Right forelimb (tissue), 1 donor: Measurements from ENCODE around the gene PLK1.
"Not testable (repeated sequence)": the region's sequence is repeated elsewhere in the genome, so short reads cannot be mapped to it uniquely, and the experiment has no call there.

Experiments
- DNase-seq: peaks from one replicate; pipeline ENCODE4 v3.0.0-alpha.2; 2018

The PLK1 gene

DNA sequence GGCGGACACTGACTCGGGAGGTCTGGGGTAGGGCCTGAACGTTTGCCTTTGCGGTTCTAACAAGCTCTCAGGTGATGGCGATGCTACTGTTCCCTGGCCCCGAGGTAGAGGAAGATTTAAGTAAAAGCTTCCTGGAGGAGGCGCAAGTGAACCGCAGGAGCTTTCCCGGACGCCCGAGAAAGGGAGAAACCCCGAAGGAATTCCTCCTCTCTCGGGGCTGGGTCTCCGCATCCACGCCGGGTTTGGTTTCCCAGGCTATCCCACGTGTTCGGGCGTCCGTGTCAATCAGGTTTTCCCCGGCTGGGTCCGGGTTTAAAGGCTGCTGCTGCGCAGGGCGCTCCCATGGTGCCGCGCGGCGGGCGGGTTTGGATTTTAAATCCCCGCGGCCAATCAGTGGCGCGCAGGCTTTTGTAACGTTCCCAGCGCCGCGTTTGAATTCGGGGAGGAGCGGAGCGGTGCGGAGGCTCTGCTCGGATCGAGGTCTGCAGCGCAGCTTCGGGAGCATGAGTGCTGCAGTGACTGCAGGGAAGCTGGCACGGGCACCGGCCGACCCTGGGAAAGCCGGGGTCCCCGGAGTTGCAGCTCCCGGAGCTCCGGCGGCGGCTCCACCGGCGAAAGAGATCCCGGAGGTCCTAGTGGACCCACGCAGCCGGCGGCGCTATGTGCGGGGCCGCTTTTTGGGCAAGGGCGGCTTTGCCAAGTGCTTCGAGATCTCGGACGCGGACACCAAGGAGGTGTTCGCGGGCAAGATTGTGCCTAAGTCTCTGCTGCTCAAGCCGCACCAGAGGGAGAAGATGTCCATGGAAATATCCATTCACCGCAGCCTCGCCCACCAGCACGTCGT lies at the start of gene PLK1:
PLK1 (plus strand) TSS at position 460 of the 844 bp plus-strand sequence; CDS start at position 504, 44 bp downstream.
- peak; percentile 85 for DNase-seq

GRCh38 chr16:23629516-23629915 lies 49.2 kb upstream of the PLK1 start:
- no peak for DNase-seq

GRCh38 chr16:23631874-23632273 lies 46.8 kb upstream of the PLK1 start:
- not testable (repeated sequence) for DNase-seq

- DNase-seq = no peak
Observed at GRCh38 chr16:23634461-23635036, 44.1 kb upstream of the PLK1 start.

GRCh38 chr16:23635958-23636357 lies 42.7 kb upstream of the PLK1 start:
- no peak for DNase-seq

DNA sequence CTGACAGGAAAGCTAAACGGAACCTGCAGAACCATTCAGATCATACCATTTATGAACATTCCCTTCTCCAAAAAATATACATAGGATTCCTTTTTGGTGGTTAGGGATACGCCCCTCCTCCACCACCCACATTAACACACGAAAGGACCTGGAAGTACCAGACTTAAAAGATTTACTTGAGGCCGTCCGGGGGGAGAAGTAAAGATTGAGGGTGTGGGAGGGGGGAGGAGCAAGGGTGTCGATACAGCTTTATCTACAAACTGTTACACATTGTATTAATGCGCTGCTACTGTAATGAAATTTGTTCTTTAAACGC lies 38.1 kb upstream of the PLK1 start:
- DNase-seq = no peak

- DNase-seq = peak; percentile 95
Observed at GRCh38 chr16:23640931-23641765, 37.5 kb upstream of the PLK1 start, which contains the start of the genes DCTN5 and PALB2. Gene DCTN5 (plus strand): TSS chr16:23641466. CDS start chr16:23641543, 77 bp downstream. Gene PALB2 (minus strand): TSS chr16:23641310. CDS start chr16:23641157, 153 bp downstream.

GRCh38 chr16:23642246-23642774 lies 36.4 kb upstream of the PLK1 start:
- no peak for DNase-seq

DNA sequence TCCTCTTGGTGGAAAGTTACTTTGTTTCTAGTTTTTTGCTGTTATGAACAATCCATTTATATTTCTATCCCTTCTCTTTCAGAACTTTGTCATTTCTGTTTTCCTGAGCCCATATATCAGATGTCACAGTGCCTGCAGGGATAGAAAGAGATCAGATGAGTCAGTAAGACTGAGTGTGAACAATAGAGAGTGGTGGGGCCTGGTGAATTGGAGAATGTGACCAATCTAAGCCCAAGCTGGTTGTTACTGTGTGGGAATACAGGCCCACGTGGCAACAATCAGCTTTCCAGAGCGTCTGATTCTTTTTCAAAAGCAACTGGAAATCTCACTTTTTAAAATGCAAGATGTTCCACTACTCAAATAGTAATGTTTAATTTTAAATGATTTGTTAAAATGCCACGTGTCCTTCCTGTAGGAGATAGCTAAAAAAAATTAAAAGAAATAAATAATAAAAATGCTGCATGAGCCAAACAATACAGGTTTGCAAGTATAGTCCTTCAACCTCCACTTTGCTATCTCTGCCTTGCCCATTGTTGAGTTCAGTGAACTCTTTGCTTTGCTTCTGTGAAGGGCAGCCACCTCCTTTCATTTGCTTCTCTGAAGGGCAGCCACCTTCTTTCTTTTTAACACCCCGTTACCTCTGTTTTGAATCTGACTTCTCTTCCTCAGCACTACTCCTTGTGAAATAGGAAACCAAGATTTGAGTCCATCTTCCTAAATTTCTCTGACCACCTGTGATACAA lies 27.8 kb upstream of the PLK1 start:
- DNase-seq = no peak

GRCh38 chr16:23651943-23652468 lies 26.7 kb upstream of the PLK1 start:
- no peak for DNase-seq

DNA sequence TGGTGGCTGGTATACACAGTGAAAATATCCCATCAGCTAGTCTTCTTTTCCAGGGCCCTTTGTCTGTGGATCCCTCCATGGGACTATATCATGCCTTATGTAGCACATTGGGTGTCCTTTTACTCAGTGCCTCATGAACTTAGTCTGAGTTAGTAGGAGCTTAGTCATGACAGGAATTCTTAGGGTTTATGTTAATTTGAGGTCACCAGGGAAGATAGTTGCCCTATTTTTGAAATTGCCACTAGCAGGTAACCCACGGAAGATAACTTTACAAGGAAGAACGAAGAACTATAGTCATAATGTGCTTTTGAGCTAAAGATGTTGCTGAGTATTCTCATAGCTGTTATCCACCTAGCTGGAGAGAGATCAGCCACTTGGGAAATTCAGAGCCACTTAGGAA lies 14.8 kb upstream of the PLK1 start:
- no peak for DNase-seq

DNA sequence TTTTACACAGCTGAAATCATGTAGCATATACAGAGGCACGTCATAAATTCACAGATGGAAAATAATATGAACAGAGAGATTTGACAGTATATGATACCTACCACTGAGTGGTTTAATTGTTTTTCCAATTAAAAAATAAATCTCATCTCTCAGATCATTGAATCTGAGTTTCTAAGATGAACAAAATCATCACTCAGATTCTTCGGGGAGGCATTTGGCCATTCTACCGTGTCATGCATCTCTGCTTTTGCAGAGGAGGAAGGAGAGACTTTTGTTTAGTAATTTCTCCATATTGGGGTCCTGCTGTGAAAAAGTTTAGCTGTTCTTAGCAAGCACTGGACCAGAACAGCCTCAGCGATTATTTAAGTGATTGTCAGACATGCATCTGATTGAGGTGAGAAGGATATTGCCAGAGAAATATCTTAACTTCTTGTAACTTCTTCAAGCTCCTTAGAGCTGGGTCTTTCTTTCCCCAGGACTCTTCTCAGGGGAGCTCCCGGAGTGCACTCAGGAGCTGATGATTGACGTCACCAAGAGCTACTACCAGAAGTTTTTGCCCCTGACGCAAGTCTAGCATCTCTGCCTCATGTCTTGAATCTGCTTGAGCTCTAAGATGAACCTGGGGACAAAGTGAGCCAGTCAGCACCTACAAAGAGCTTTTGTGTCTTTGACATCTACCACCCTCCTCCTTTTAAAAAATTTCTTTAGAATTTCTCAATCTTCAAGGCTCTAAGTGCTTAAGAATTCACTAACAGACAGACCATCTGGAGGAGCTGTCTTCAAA lies 11.9 kb upstream of the PLK1 start:
- no peak for DNase-seq

DNA sequence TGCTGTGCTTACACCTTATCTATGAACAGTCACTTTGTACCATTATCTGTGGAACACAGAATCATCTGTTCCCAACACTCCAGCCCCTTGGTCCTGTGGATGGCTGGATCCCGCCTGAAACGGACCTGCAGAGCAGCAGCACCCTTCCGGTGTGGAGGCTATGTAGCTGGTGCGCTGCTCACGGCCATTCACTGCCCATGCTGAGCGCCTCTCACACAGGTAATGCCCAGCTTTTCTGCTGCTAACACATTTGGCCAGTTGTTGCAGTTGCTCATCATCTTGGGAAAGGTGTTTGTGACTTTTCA lies 11.4 kb upstream of the PLK1 start:
- DNase-seq = no peak

DNA sequence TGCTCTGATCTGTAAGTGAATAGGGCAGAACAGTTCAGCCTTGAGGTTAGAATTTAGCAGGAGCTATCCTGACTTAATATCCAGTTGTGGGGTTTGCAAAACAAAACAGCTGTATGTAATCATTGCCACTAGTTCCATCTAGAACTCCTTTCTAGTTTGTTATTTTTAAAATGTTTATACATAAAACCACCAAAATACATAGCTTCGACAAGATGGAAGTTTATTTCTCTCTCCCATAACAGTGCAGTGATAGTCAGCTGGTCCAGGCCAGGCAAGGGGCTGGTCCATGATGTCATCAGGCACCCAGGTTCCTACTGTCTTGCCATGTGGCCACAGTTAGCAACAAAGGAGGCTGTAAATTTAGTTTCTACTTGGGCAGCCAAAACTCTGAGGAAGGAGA lies 10.5 kb upstream of the PLK1 start:
- DNase-seq = no peak

DNA sequence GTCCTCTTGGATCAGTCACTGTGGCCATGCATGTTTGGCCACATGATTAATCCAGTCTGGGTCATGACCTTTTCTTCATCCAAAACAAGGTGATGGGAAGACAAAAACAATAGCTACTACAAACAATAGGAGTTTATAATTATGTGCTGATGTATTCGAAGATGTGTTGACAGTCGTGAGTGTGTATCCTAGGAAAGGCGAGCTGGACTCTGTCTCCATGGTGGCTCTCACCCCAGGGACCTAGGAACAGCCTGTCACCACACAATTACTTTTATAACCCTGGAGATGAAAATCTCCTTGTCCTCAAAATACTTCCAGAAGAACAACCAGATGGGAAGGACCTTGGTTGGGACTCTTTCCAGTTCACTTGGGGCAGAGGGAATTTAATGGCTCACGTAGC lies 9.8 kb upstream of the PLK1 start:
- DNase-seq = no peak

GRCh38 chr16:23670137-23670776 lies 8.4 kb upstream of the PLK1 start:
- DNase-seq = no peak

GRCh38 chr16:23673971-23674614 lies 4.6 kb upstream of the PLK1 start:
- no peak for DNase-seq

DNA sequence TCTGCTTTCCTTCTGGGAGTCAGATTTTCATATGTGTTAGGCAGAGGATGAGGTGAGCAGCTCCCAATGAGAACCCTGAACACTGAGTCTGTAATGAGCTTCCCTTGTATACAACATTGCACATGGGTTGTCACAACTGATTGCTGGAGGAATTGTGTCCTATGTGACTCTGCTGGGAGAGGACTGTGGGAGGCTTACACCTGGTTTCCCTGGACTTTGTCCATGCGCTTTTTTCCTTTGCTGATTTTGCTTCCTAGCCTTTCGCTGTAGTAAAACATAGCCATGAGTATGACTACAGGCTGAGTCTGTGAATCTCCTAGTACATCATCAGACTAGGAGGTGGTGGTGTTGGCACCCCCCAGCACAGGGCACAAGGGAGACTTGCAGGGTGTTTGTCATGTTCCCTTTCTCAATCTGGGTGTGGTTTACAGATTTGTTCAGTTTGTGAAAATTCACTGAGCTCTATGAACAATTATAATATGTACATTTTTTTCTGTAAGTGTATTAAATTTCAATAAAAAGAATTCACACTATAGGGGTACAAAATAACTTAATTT lies 1.7 kb upstream of the PLK1 start:
- no peak for DNase-seq

- DNase-seq = no peak
Observed at GRCh38 chr16:23679274-23679985, 741 bp downstream of the PLK1 start.

- DNase-seq = no peak
Observed at GRCh38 chr16:23679986-23680336, 1.3 kb downstream of the PLK1 start.
